GM21367 (cell line): ENCODE results near the gene KDM5B.
"Not testable (repeated sequence)": the region's sequence is repeated elsewhere in the genome, so short reads cannot be mapped to it uniquely, and the experiment has no call there.

Experiments
- ATAC-seq: cut with Tn5 transposase; IDR thresholded peaks from one replicate; pipeline ENCODE4 v1.9.1; 2021; ENCODE audit not compliant: unreplicated experiment

The KDM5B gene

DNA sequence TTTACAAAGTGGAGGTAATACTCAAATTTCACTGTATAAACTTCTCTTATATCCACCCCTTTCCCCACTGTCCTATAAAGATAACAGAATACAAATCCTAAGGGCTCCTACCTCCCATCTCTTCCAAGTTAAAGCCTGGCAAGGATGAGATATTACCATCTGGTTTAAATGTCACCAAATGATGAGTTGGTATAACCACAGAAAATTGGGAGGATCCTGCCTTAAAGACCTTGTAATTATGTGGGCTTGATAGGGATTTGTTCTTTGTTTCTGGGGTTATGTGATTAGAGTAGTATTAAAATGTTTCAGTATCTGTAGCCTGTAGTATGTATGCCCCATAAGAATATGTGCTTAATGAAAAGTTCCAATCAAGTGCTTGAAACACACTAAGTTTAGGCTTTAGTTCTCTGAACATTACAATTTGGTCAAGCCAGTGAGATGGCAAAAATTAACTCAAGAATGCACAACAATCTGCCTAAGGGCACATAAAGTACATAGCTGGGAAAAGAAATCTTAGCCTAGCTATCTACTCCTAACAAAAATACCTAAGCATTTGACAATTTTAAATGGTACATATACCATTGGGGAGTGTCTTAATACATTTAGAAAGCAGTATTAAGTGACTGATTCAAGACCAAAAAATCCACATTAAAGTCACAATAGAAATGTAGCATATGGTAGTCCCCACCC lies 14.0 kb downstream of the KDM5B start:
- no peak for ATAC-seq

DNA sequence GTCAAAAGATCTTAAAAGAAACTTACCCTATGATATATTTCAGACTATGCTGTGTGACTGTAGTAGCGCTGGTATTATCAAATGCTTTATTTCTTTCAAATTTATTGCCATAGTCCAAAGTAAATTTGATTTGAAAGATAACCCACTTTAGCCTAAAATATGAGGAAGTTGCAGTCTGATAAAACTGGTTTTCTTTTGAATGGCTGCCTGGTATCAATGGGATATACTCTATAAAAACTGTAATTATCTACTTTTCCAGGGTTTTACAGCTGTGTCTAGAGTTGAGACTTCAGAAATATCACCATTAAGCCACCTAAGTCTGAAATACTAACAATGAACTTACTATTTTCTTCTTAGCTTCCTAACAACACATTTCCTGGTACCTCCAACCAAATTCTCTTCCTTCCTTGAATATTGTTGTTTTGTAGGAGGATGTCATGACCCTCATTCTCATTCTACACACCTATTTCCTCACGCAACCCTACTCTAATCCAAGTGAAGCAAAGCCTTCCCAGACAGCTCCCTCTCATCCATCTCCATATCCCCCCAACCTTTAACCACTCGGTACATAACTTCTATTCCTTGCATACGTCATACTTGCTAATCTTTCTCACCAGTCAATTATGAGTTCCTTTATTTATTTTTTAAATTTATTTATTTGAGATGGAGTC lies 17.0 kb downstream of the KDM5B start:
- no peak for ATAC-seq

DNA sequence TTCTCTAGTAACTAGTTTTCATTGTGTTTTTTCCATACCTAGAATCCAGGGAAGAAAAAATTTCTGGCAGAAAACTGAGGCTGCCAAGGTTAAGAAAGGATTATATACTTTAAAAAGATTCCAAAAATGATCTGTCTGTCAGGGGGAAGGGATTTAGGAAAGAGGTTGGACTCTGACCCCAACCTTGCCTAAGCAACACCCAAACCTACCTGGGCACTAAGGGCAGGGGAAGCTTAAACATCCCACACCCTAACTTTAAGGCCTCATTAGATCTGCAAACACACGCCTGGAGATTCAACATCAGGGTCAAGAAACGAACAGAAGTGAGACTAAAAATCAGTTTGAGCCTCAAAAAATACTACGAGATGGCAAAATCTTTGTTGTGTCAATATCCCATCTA lies 19.4 kb downstream of the KDM5B start:
- no peak for ATAC-seq

DNA sequence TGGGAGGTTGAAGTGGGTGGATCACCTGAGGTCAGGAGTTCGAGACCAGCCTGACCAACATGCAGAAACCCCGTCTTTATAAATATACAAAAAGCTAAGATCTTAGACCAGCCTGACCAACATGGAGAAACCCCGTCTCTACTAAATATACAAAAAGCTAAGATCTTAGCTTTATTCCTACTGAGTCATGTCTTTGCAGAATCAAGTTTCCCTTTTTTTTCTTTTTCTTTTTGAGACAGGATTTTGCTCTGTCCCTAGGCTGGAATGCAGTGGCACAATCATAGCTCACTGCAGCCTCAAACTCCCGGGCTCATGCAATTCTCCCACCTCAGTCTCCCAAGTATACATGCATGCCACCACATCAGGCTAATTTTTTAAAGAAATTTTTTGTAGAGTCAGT lies 21.4 kb downstream of the KDM5B start:
- no peak for ATAC-seq

DNA sequence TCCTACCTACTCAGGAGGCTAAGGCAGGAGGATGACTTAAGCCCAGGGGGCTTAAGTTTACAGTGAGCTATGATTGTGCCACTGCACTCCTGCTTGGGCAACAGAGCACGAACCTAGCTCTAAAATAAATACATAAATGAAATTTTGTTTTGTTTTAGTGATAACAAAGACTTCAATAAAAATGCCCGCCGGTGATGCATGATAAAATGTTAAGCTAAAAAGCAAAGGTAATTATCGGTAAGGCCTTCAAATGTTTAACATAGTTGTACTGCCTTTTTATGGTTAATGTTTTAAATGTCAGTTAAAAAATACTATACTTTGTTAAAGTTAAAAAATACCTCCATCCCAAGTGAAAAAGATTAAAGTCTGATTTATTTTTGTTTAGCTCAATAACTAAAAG lies 27.0 kb downstream of the KDM5B start:
- no peak for ATAC-seq

DNA sequence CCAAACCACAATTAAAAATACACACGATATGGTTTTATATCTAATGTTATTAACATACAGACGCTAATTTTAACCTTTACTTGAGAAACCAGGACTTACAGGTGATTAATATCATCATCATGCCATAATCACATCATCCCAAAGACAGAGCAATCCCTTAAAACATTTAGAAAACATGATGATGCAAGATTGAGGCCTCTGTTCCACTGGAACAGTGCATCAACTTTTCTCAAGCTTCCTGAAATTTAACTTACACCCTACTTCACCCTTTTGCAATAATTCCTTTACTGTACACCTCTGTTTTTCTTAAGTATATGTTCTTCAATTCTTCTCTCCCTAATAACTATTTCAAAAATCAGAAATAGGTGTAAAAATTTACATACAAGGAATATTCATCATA lies 38.1 kb downstream of the KDM5B start:
- no peak for ATAC-seq

DNA sequence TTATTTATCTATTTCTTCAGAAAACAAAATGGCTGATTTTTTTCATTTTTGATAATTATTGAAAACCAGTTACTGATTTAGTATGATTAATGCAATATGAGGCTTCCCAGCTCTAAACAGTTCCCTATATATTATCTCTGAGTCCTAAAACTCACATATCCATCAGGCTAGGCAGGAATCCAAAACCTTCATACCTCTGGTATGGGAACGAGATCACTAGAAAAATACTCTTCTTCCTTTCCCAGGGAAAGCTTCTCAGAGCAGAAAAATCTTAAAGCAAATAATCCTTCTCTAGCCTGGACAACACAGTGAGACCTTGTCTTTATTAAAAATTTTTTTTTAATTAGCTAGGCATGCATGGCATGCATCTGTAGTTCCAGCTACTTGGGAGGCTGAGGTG lies 42.5 kb downstream of the KDM5B start:
- no peak for ATAC-seq

DNA sequence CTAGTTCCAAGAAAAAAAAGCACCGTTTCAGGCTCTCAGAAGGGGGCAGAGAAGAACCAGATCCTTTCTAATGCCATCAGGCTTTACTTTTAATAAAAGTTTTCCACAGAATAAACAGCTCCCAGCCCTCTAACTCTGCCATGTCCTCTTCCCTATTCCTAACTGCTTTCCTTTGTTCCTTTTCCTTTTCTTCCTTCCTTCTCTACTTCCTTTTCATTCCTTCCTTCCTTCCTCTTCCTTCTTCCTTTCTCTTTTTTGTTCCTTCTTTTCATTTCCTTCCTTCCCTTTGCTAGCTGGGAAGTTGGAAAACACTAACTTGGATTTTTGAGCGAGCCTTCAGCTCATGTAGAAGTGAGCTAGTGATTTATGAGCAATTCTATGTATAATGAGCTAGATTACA lies 46.2 kb downstream of the KDM5B start:
- ATAC-seq = no peak

DNA sequence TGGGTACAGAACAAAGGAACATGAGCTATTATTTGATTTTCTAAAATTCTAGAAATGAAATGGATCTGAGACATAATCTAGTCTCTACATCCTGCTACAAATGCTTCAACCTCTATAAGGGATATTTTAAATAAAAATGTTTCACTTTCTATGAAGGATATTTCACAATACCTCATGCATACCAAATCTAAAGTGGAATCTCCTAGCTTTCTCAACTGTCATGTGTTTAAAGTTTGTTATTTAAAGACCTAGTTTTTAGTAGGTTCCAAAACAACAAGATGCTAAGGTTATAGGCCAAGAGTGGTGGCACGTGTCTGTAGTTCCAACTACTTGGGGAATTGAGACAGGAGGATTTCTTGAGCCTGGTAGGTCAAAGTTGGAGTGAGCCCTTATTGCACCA lies 47.6 kb downstream of the KDM5B start:
- no peak for ATAC-seq

DNA sequence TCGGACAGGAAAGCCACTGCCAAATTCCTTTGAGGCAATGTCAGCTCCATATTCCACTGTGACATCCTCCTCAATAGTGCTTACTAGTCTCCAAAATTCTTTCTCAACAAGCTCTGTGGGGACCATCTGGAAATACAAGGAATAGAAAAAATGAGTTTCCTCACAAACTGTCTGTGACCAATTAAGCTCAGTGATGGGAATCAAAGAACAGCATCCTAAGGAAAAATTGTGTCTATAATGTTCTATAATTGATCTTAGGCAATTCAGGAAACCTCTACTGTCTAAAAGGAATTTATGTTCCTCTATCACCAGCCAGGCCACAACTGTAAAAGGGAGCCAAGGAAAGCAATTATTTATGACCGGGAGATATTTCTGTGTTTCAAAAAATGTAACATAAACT lies 51.8 kb downstream of the KDM5B start:
- no peak for ATAC-seq

DNA sequence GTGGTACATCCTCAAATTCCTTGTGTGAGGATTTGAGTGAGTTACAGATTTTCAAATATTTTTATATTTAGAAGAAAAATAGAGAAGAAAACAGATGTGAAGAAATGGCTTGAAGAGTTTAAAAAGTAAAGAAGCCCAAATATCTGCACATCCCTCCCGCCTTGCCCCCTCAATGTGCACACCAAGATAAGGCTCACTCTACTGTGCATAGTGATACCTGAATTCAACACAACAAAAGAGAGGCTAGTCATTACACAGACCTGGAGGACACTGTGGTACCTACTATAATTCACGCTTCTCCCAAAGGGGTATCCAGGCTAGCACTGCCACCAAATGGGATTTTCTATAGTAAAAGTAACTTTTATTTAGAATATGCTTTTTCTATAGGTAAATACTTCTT lies 53.9 kb downstream of the KDM5B start:
- ATAC-seq = no peak

DNA sequence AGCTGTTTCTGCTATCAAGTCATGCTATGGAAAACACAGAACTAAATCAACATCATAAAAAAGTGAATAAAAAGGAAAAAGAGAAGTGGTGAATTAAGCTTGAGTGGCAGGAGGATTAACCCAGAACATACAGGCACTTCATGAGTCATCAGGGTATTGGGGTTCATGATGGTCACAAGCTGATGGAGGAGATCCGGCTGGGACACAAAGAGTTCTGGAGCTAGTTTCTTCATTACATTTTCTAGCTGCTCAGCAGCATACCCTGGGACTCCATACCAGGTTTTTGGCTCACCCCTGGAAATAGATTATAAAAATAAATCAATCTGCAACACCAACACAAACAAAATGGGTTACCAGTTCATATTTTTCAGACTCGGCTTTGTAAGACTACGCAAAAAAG lies 55.4 kb downstream of the KDM5B start:
- no peak for ATAC-seq

DNA sequence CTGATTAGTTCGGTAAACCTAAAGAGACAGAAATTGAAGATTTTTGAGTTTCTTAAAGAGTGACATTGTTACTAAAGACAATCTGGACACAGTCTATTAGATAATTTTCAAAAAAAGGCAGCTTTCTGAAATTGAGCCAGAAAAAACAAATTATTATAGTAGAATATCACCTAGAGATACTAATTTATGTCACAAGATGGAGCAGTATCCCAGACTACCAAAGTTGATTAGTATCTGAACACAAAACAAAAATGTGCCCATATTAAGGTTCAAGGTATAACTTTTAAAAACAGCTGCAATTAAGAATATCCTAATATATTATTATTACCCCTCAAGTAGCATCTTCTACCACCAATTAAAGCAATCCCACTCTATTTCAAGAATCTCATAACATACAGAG lies 57.5 kb downstream of the KDM5B start:
- ATAC-seq = no peak

DNA sequence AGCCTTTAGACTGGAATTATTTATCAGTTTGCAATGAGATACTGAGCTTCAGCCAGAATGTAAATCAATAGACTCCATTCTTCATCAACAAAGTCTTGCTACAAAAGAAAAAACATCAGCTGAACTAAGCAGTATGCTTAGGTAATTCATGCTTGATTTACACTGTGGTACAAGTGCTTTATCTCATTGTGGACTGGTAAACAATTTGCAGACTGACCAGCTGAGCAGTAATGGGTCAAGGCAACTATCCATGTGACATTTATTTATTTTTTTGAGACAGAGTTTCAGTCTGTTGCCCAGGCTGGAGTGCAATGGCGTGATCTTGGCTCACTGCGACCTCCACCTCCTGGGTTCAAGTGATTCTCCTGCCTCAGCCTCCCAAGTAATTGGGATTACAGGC lies 58.2 kb downstream of the KDM5B start:
- ATAC-seq = no peak

DNA sequence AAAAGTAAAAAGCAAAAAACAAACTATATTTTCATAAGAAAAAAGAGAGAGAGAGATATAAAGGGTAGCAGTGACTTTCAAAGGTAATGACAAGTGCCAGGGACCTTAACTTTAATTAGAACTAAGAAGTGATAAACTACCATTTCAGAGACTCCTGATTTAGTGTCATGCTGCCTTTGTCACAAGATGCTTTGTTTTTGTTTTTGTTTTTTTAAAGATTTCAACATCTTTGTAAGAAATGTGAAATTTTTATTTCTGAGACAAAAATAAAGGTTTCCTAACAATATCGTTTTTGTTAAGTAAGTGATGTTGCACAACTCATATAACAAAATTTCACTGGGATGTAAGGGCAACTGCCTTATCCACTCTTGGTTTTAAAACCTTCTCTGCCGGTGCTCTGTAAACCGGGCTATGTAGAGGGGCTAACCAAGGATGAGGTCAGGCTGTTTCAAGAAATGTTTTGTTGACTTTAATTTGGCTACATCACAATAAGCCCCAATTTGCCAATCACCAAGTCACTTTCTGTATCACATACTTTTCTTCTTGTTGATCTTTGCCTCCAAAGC lies 62.8 kb downstream of the KDM5B start:
- no peak for ATAC-seq

DNA sequence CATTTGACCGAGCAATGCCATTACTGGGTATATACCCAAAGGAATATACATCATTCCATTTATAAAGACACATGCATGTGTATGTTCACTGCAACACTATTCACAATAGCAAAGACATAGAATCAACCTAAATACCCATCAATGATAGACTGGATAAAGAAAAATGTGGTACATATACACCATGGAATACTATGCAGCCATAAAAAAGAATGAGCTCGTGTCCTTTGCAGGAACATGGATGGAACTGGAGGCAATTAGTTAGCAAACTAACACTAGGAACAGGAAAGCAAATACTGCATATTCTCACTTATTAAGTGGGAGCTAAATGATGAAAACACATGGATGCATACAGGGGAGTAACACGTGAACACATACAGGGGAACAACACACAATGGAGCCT lies 63.5 kb downstream of the KDM5B start:
- not testable (repeated sequence) for ATAC-seq

DNA sequence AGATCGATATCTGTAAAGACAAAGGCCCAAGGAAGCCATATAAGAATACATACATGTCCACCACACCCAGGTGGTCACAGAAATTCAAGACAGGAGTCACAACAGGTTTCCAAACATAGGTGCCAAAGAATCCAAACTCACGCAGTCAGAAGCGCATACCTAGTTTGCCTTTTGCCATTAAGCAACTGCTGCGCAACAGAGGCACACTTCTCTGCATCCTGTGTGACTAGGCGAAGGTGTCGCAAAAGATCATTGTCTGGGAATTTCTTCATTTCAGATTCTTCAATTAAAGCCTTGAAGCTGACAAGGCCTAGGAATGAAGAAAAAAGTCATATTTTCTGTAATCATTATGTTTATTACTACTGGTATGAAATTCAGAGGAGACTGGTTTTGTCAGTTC lies 65.7 kb downstream of the KDM5B start:
- ATAC-seq = no peak

DNA sequence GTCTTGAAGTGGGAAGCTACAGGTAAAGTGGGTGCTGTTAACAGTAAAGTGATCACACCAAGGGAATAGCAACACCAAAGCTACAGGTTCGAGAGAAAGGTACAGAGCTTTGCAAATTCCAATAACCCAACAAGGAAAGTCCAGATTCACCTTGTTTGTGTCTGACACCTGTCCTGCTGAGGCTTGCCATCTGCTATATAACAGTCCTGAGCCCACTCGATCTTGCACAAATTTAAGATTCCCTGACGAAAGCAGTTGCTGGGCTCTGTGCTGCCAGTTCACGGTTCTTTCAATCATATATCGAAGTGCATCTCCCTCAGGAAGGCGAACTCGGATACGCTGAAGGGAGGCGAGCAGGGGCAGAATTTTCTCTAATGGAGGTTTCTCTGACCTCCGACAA lies 75.0 kb downstream of the KDM5B start:
- ATAC-seq = no peak

DNA sequence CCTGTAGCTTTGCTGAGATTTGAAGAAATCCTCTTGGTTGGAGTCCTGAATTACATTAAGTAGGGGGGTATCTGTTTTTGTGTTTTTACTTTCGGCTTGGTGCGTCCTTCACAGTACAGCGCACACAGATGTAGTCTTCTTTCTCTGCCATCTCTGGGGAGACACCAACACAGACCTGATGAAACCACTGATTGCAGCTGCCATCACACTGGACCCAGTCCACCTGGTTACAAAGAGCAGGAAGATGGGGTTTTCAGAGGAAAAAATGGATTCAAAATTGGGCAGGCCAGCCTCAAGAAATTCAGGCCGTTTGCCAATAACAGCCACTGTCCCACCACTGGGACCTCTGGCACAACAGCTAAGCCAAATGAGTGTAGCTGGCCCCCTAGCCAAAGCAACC lies 79.3 kb downstream of the KDM5B start:
- no peak for ATAC-seq

DNA sequence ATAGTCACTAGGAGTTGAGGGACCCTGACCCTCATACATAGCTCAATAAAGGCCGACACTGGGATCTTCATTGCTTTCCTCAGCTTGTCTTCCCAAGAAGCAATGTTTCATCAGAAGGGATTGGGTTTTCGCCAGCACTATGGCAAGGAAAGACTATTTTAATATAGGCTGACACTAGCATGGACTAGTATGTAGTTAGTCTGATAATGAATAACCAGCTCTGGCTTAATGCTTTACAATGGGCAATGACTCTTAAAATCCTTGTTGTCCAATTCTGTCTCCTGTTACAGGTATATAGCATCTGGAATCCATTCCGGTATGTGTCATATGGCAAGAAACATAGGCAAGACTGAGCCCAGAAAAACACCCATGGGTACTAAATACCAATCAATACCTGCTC lies 82.7 kb downstream of the KDM5B start:
- no peak for ATAC-seq

DNA sequence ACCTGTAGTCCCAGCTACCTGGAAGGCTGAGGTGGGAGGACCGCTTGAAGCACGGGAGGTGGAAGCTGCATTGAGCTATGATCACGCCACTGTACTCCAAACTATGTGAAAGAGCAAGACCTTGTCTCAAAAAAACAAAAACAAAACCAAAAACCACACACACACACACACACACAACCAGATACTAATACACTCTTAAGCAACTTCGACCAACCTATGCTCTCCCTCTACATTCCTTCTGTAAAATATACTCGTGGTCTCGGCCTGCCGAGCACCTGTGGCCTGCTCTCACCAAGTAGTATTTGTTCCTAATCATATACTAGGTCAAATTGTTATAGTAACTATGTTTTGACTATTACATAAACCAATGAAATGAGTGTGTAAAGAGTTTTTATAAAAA lies 84.5 kb downstream of the KDM5B start:
- no peak for ATAC-seq

DNA sequence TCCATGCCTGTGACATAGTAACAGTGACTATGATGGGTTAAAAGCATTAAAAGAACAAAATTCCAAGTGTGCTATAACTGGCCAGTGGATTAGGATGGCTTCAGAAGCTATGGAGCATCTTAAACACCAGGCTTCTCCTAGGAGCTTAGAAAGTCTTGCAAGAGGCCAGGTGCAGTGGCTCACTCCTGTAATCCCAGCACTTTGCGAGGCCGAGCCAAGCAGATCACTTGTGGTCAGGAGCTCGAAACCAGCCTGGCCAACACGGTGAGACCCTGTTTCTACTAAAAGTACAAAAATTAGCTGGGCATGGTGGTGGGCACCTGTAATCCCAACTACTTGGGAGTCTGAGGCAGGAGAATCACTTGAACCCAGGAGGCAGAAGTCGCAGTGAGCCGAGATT lies 85.2 kb downstream of the KDM5B start:
- ATAC-seq = not testable (repeated sequence)

DNA sequence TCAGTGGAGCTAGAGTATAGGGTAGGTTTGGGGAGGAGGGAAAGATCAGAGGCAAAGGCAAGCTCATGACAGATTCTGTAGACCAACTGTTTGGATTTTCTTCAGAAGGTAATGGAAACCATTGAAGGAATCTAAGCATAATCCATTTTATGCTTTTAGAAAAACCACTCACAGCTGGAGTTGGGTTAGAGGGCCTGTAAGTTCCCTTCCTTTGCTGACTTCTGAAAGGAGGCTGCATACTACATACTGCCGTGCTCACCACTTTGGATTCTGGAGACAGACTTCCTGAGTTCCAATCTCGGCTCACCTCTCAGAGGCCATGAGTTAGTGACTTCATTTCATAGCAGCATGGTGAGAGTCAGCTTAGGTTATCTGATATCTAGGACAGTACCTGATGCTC lies 91.6 kb downstream of the KDM5B start:
- no peak for ATAC-seq
